H1 (cell line): Measurements from ENCODE around the gene ELMO1. TPM values are rescaled to one million over a fixed set of nuclear protein-coding genes. Genes with fewer than 3 reads are reported as not detected.

Experiments
- CTCF ChIA-PET: fragments of 300-600 bp; sonication (Branson Sonifier 250); formaldehyde crosslinking; loops from one replicate; lab custom pipeline; 2021; ENCODE audit not compliant: partially characterized antibody; lab: Charles Lee
- POLR2A ChIA-PET: fragments of 300-600 bp; sonication (Branson Sonifier 250); formaldehyde crosslinking; loops from one replicate; lab custom pipeline; 2021; ENCODE audit warnings: inconsistent platforms; ENCODE audit not compliant: partially characterized antibody; lab: Charles Lee
- DNase-seq, 2 experiments: peaks; one replicate each; pipeline versions ENCODE4 v3.0.0 to v3.0.0-alpha.2; 2010 to 2022; ENCODE audit warnings: low spot score in 2 of 2, low read depth in 1 of 2, mixed read lengths in 1 of 2
- FAIRE-seq: peaks from 2 replicates; lab custom pipeline; 2011; peaks lifted over from hg19 to GRCh38; lab: Jason Lieb, UNC
- H2AFZ ChIP-seq: 2 replicates; pipeline ENCODE4 v1.8.1; 2012; ENCODE audit warnings: low read length, inconsistent platforms
- H2AK5ac ChIP-seq: 2 replicates; pipeline ENCODE4 v1.6.1; 2013; ENCODE audit warnings: low read depth, low read length
- H2BK120ac ChIP-seq: replicated peaks from 2 replicates; pipeline ENCODE3; 2013; ENCODE audit warnings: low read depth, low read length, inconsistent platforms
- H2BK12ac ChIP-seq: 2 replicates; pipeline ENCODE4 v1.6.1; 2013; ENCODE audit warnings: low read depth, low read length
- H2BK15ac ChIP-seq: 2 replicates; pipeline ENCODE4 v1.6.1; 2013; ENCODE audit warnings: low read length
- H2BK20ac ChIP-seq: 2 replicates; pipeline ENCODE4 v1.6.1; 2013; ENCODE audit warnings: low read length
- H2BK5ac ChIP-seq: 2 replicates; pipeline ENCODE4 v1.6.1; 2013; ENCODE audit warnings: low read depth, low read length
- H3K14ac ChIP-seq: 2 replicates; pipeline ENCODE4 v1.6.1; 2013; ENCODE audit warnings: inconsistent platforms; ENCODE audit not compliant: insufficient read length
- H3K18ac ChIP-seq: 2 replicates; pipeline ENCODE4 v1.6.1; 2013; ENCODE audit warnings: low read length; ENCODE audit errors: extremely low read depth
- H3K23ac ChIP-seq: 2 replicates; pipeline ENCODE4 v1.6.1; 2013; ENCODE audit warnings: inconsistent platforms; ENCODE audit not compliant: insufficient read length
- H3K23me2 ChIP-seq: 2 replicates; pipeline ENCODE4 v1.6.1; 2013; ENCODE audit warnings: low read depth, low read length
- H3K27ac ChIP-seq: 2 replicates; pipeline ENCODE4 v1.6.1; 2011; ENCODE audit warnings: low read depth, low read length, inconsistent platforms
- H3K27me3 ChIP-seq, 4 experiments: replicated peaks in 1 of 4; 1 replicate in 1 of 4; 2 replicates in 3 of 4; pipeline versions ENCODE4 v1.6.1 to v1.8.1; 2011 to 2013; ENCODE audit warnings: low read length in 3 of 4, mild to moderate bottlenecking in 3 of 4, inconsistent platforms in 2 of 4, mixed read lengths in 2 of 4, moderate library complexity in 1 of 4; ENCODE audit not compliant: control insufficient read depth in 3 of 4, insufficient read depth in 3 of 4; ENCODE audit errors: extremely low read depth in 1 of 4
- H3K36me3 ChIP-seq, 4 experiments: 2 replicates each; pipeline versions ENCODE4 v1.6.1 to v1.8.1; 2011 to 2013; ENCODE audit warnings: mild to moderate bottlenecking in 4 of 4, low read length in 3 of 4, moderate library complexity in 2 of 4, control low read depth in 1 of 4, inconsistent platforms in 1 of 4; ENCODE audit not compliant: insufficient read depth in 4 of 4, control insufficient read depth in 2 of 4
- H3K4ac ChIP-seq: replicated peaks from 2 replicates; pipeline ENCODE3; 2013; ENCODE audit warnings: low read length, low read depth, mixed read lengths, inconsistent platforms; ENCODE audit not compliant: insufficient read length
- H3K4me1 ChIP-seq, 4 experiments: replicated peaks in 1 of 4; 1 replicate in 1 of 4; 2 replicates in 3 of 4; pipeline versions ENCODE4 v1.6.1 to v1.8.1; 2011 to 2013; ENCODE audit warnings: low read length in 3 of 4, inconsistent platforms in 2 of 4, mixed read lengths in 1 of 4; ENCODE audit not compliant: insufficient read depth in 4 of 4, control insufficient read depth in 3 of 4
- H3K4me2 ChIP-seq, 2 experiments: 2 replicates each; pipeline versions ENCODE4 v1.6.1 to v1.8.1; 2011 to 2013; ENCODE audit warnings: low read depth in 2 of 2, low read length in 2 of 2, control low read depth in 1 of 2, inconsistent platforms in 1 of 2, mild to moderate bottlenecking in 1 of 2; ENCODE audit not compliant: insufficient read depth in 1 of 2
- H3K4me3 ChIP-seq, 4 experiments: fragments of 200-600, 300-600 bp in 1 of 4; sonication (generic), shearing (Covaris generic), sonication (Bioruptor Twin) in 1 of 4; 2 replicates each; pipeline versions ENCODE4 v1.5.1 to v1.8.1; 2011 to 2016; ENCODE audit warnings: low read length in 4 of 4, low read depth in 3 of 4, control low read depth in 2 of 4, inconsistent platforms in 2 of 4, mild to moderate bottlenecking in 2 of 4, mixed read lengths in 1 of 4, moderate library complexity in 1 of 4; ENCODE audit not compliant: insufficient read depth in 2 of 4; ENCODE audit errors: extremely low read depth in 1 of 4
- H3K56ac ChIP-seq: replicated peaks from 2 replicates; pipeline ENCODE3; 2013; ENCODE audit warnings: low read depth, mild to moderate bottlenecking, mixed read lengths, low read length, inconsistent platforms; ENCODE audit not compliant: insufficient read length
- H3K79me1 ChIP-seq: 2 replicates; pipeline ENCODE4 v1.6.1; 2013; ENCODE audit warnings: low read depth, low read length, control low read depth
- H3K79me2 ChIP-seq, 2 experiments: 2 replicates each; pipeline versions ENCODE4 v1.6.1 to v1.8.1; 2012 to 2013; ENCODE audit warnings: low read length in 2 of 2, mild to moderate bottlenecking in 2 of 2, inconsistent platforms in 1 of 2; ENCODE audit not compliant: insufficient read depth in 2 of 2, control insufficient read depth in 1 of 2
- H3K9ac ChIP-seq, 4 experiments: replicated peaks in 1 of 4; 1 replicate in 1 of 4; 2 replicates in 3 of 4; pipeline versions ENCODE4 v1.6.1 to v1.8.1; 2011 to 2013; ENCODE audit warnings: low read depth in 3 of 4, low read length in 3 of 4, control low read depth in 2 of 4, mild to moderate bottlenecking in 2 of 4, moderate library complexity in 2 of 4, inconsistent platforms in 1 of 4; ENCODE audit errors: extremely low read depth in 1 of 4
- H3K9me3 ChIP-seq, 2 experiments: 2 replicates each; pipeline versions ENCODE4 v1.6.1 to v1.8.1; 2012 to 2013; ENCODE audit warnings: mild to moderate bottlenecking in 2 of 2, moderate library complexity in 2 of 2, control low read depth in 1 of 2, inconsistent platforms in 1 of 2, low read depth in 1 of 2, low read length in 1 of 2, mixed read lengths in 1 of 2; ENCODE audit not compliant: insufficient read depth in 2 of 2
- H4K20me1 ChIP-seq, 2 experiments: replicated peaks in 1 of 2; 2 replicates each; pipeline versions ENCODE3 to v1.8.1; 2011 to 2013; ENCODE audit warnings: inconsistent platforms in 2 of 2, low read length in 2 of 2, mild to moderate bottlenecking in 1 of 2; ENCODE audit not compliant: insufficient read depth in 2 of 2, control insufficient read depth in 1 of 2
- H4K5ac ChIP-seq: 2 replicates; pipeline ENCODE4 v1.6.1; 2013; ENCODE audit warnings: low read length, low read depth, mixed read lengths, inconsistent platforms; ENCODE audit not compliant: insufficient read length
- H4K8ac ChIP-seq: 2 replicates; pipeline ENCODE4 v1.8.0; 2013; ENCODE audit warnings: mild to moderate bottlenecking, moderate library complexity, low read length, inconsistent platforms; ENCODE audit not compliant: insufficient read depth; ENCODE audit errors: extremely low read depth
- H4K91ac ChIP-seq: replicated peaks from 2 replicates; pipeline ENCODE3; 2013; ENCODE audit warnings: low read length, mixed read lengths, inconsistent platforms; ENCODE audit not compliant: insufficient read length
- ATF3 ChIP-seq: IDR thresholded peaks from 2 replicates; pipeline ENCODE4 v1.6.1; 2011; ENCODE audit warnings: low read depth, mild to moderate bottlenecking, low read length; ENCODE audit not compliant: insufficient read depth
- BACH1 ChIP-seq: IDR thresholded peaks from 2 replicates; pipeline ENCODE4 v1.6.1; 2012; ENCODE audit warnings: low read length, improper control_type of control experiment
- CEBPB ChIP-seq: IDR thresholded peaks from 2 replicates; pipeline ENCODE4 v1.6.1; 2012; ENCODE audit warnings: low read depth, low read length
- CREB1 ChIP-seq: IDR thresholded peaks from 2 replicates; pipeline ENCODE4 v1.6.1; 2012; ENCODE audit warnings: inconsistent platforms
- CTBP2 ChIP-seq: IDR thresholded peaks from 2 replicates; pipeline ENCODE4 v1.7.0; 2011; ENCODE audit warnings: borderline replicate concordance, mild to moderate bottlenecking, moderate library complexity, mixed read lengths, low read length; ENCODE audit not compliant: insufficient read depth, insufficient read length
- HDAC6 ChIP-seq: IDR thresholded peaks from one replicate; pipeline ENCODE4 v1.7.1; 2012; ENCODE audit warnings: low read depth, mild to moderate bottlenecking, inconsistent platforms, low read length, moderate library complexity
- POLR2A ChIP-seq, 2 experiments: IDR thresholded peaks; 1 replicate in 1 of 2; 2 replicates in 1 of 2; pipeline ENCODE4 v1.6.1; 2011; ENCODE audit warnings: low read depth in 2 of 2, low read length in 2 of 2, mild to moderate bottlenecking in 2 of 2; ENCODE audit errors: control extremely low read depth in 1 of 2
- SIN3A ChIP-seq, 2 experiments: IDR thresholded peaks in 1 of 2; conservative IDR thresholded peaks in 1 of 2; 2 replicates each; pipeline ENCODE4 v1.6.1; 2011 to 2012; ENCODE audit warnings: low read length in 2 of 2, improper control_type of control experiment in 1 of 2, low read depth in 1 of 2, mild to moderate bottlenecking in 1 of 2
- SIRT6 ChIP-seq: IDR thresholded peaks from one replicate; pipeline ENCODE4 v1.7.1; 2012; ENCODE audit warnings: low read length, inconsistent platforms
- SRF ChIP-seq: IDR thresholded peaks from 2 replicates; pipeline ENCODE4 v1.6.1; 2011; ENCODE audit warnings: mild to moderate bottlenecking, low read depth, low read length, moderate library complexity
- WGBS, 2 experiments: shearing (Covaris generic) in 1 of 2; methylation state at CpG; one replicate each; pipeline versions ENCODE4 v1.1.6 to v1.1.7; 2013 to 2015; ENCODE audit warnings: low lambda C conversion rate in 2 of 2, mixed read lengths in 2 of 2, inconsistent platforms in 1 of 2, low coverage in 1 of 2, missing lambda C conversion rate in 1 of 2; ENCODE audit not compliant: insufficient replicate concordance in 2 of 2, insufficient coverage in 1 of 2, insufficient read length in 1 of 2; ENCODE audit errors: extremely low coverage in 1 of 2, missing lambda C conversion rate in 1 of 2; 5-methylcytosine and 5-hydroxymethylcytosine counted together
- polyA plus RNA-seq, 7 experiments: library from polyadenylated mRNA; depleted of rRNA in 3 of 7; stranded (reverse) in 5 of 7; unstranded in 2 of 7; fragments of >200 nt in 5 of 7; fragments of 200-250 nt in 2 of 7; gene quantifications; 1 replicate in 5 of 7; 2 replicates in 1 of 7; 4 replicates in 1 of 7; pipeline versions ENCODE4 v1.2.1 to v1.2.3, GENCODE V29; 2011 to 2013; ENCODE audit warnings: missing spikeins in 2 of 7, mixed read lengths in 2 of 7
- total RNA-seq: library from RNA; stranded (reverse); fragmentation: NEBNext Ultra II Directional; extraction: Animal tissue kit (Norgen Biotek cat#: 25700); gene quantifications from 2 replicates; pipeline ENCODE4 v1.2.1, GENCODE V29; 2021
- TF ChIP-seq, protein P1 (sequence below): IDR thresholded peaks from 2 replicates; pipeline ENCODE4 v1.6.1; 2012; ENCODE audit warnings: inconsistent platforms

The ELMO1 gene
- total and polyA plus RNA-seq, 2 of the 8 experiments (the other 6 are each of a cell fraction or from before 2014, with no cell fraction given): 18.4 to 21.0 TPM

GRCh38 chr7:37445790-37446189 is 2.9 kb downstream of the ELMO1 start:
- DNase-seq: no peak
- no peak for TF ChIP-seq SIRT6
- TF ChIP-seq HDAC6: no peak
- no peak for TF ChIP-seq ATF3
- TF ChIP-seq, protein P1, sequence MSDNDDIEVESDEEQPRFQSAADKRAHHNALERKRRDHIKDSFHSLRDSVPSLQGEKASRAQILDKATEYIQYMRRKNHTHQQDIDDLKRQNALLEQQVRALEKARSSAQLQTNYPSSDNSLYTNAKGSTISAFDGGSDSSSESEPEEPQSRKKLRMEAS: no peak
- no peak for TF ChIP-seq SIN3A (conservative IDR thresholded peaks at IDR 0.05 in 1 of 2, IDR thresholded peaks at IDR 0.05 in 1 of 2; ENCODE audit: low read depth in 1 of 2, low read length in 2 of 2)
- no peak for TF ChIP-seq CEBPB
- TF ChIP-seq BACH1: no peak
- no peak for TF ChIP-seq SRF
- TF ChIP-seq POLR2A (IDR thresholded peaks at IDR 0.05; ENCODE audit: control extremely low read depth in 1 of 2, low read depth in 2 of 2, low read length in 2 of 2): no peak
- TF ChIP-seq CREB1: no peak
- TF ChIP-seq CTBP2: no peak

More at GRCh38 chr7:37445790-37446189, 2.9 kb downstream of the ELMO1 start:
- Histone ChIP-seq H2BK12ac (no peak overlapping the region), H2BK15ac (no peak overlapping the region), H3K23me2 (peaks cover 12% of the 10 kb centered on the region), H3K79me1 (no peaks in the 10 kb centered on the region), H3K4me2 (no peak overlapping the region), H3K4me3 (no peak overlapping the region), H3K56ac (no peak overlapping the region), H3K79me2 (peaks cover 0 to 41% of the 10 kb centered on the region in 2 experiments; a peak in 2 of 4 replicates), H2AFZ (no peak overlapping the region), H3K9ac (no peak overlapping the region), H3K27ac (no peak overlapping the region), H3K27me3 (no peaks in the 10 kb centered on the region; a peak in 2 of 7 replicates), H3K14ac (no peak overlapping the region), H3K9me3 (no peaks in the 10 kb centered on the region), H4K8ac (no peak overlapping the region), H4K91ac (no peak overlapping the region), H4K5ac (no peak overlapping the region), H4K20me1 (no peaks in the 10 kb centered on the region), H3K36me3 (no peaks in the 10 kb centered on the region), H2BK20ac (no peak overlapping the region), H2AK5ac (peak overlapping the region; percentile 59; the same call in 1 of the 2 replicates), H3K4ac (no peak overlapping the region), H2BK120ac (no peak overlapping the region), H3K23ac (no peak overlapping the region), H3K4me1 (peaks cover 0 to 16% (median 7%) of the 10 kb centered on the region in 4 experiments; a peak in 5 of 7 replicates), H3K18ac (no peak overlapping the region), H2BK5ac (no peak overlapping the region)
- ChIA-PET CTCF (interaction anchor here (0.9 to 6.8 kb wide), 5 partner anchors 47 to 211 kb away, joined by 3 to 55 read pairs (median 3); no protein-coding TSS in a partner anchor), POLR2A (no interaction called here)
- 100% methylated on average over 1 of the region's 1 CpG; no CpG with 5 or more reads in 1 of the 2 experiments for WGBS, 2 experiments
- no peak for FAIRE-seq
